H9 (cell line): ENCODE results near the gene GUCY2D. TPM values are rescaled to one million over a fixed set of nuclear protein-coding genes. Genes with fewer than 3 reads are reported as not detected.
A peak's percentile ranks its signal among the peaks of the same experiment; 100 is the strongest.

ENCODE experiments used
- DNase-seq: peaks from one replicate; pipeline ENCODE4 v3.0.0-alpha.2; 2017
- H2AFZ ChIP-seq: one replicate; pipeline ENCODE4 v1.6.1; 2013; ENCODE audit warnings: mild to moderate bottlenecking, low read length, control low read depth, moderate library complexity
- H2AK5ac ChIP-seq: 2 replicates; pipeline ENCODE4 v1.6.1; 2013; ENCODE audit warnings: low read length, control low read depth, mixed read lengths; ENCODE audit not compliant: insufficient read length
- H2BK120ac ChIP-seq: one replicate; pipeline ENCODE4 v1.6.1; 2013; ENCODE audit warnings: low read depth, mild to moderate bottlenecking, low read length, control low read depth, inconsistent platforms; ENCODE audit not compliant: poor library complexity, severe bottlenecking
- H2BK12ac ChIP-seq: 2 replicates; pipeline ENCODE4 v1.6.1; 2013; ENCODE audit warnings: low read length, control low read depth, mixed read lengths, low read depth; ENCODE audit not compliant: insufficient read length
- H2BK15ac ChIP-seq: 2 replicates; pipeline ENCODE4 v1.6.1; 2013; ENCODE audit warnings: low read depth, low read length, control low read depth
- H2BK20ac ChIP-seq: one replicate; pipeline ENCODE4 v1.6.1; 2013; ENCODE audit warnings: low read depth, mild to moderate bottlenecking, low read length, control low read depth, inconsistent platforms; ENCODE audit not compliant: poor library complexity, severe bottlenecking
- H2BK5ac ChIP-seq: 2 replicates; pipeline ENCODE4 v1.6.1; 2013; ENCODE audit warnings: low read length, control low read depth, mixed read lengths; ENCODE audit not compliant: insufficient read length
- H3K14ac ChIP-seq: 2 replicates; pipeline ENCODE4 v1.6.1; 2013; ENCODE audit warnings: low read length, control low read depth; ENCODE audit not compliant: insufficient read depth
- H3K18ac ChIP-seq: 2 replicates; pipeline ENCODE4 v1.6.1; 2013; ENCODE audit warnings: low read depth, mild to moderate bottlenecking, mixed read lengths, low read length, control low read depth; ENCODE audit not compliant: insufficient read length
- H3K23ac ChIP-seq: 2 replicates; pipeline ENCODE4 v1.6.1; 2013; ENCODE audit warnings: low read length, control low read depth, mixed read lengths, low read depth; ENCODE audit not compliant: insufficient read length
- H3K23me2 ChIP-seq: 2 replicates; pipeline ENCODE4 v1.6.1; 2013; ENCODE audit warnings: low read depth, mild to moderate bottlenecking, mixed read lengths, low read length, control low read depth; ENCODE audit not compliant: insufficient read length, poor library complexity, severe bottlenecking
- H3K27ac ChIP-seq: 2 replicates; pipeline ENCODE4 v1.5.1; 2013; ENCODE audit warnings: low read length, control low read depth, mixed read lengths, low read depth; ENCODE audit not compliant: insufficient read length
- H3K27me3 ChIP-seq: 2 replicates; pipeline ENCODE4 v1.6.1; 2013; ENCODE audit warnings: low read length, control low read depth, inconsistent platforms; ENCODE audit not compliant: insufficient read depth
- H3K4ac ChIP-seq: 2 replicates; pipeline ENCODE4 v1.6.1; 2013; ENCODE audit warnings: low read depth, mild to moderate bottlenecking, control low read depth, inconsistent platforms, low read length, moderate library complexity
- H3K4me1 ChIP-seq: 2 replicates; pipeline ENCODE4 v1.6.1; 2013; ENCODE audit warnings: low read length, control low read depth, inconsistent platforms; ENCODE audit not compliant: insufficient read depth
- H3K4me2 ChIP-seq: 2 replicates; pipeline ENCODE4 v1.6.1; 2013; ENCODE audit warnings: low read length, control low read depth, mixed read lengths; ENCODE audit not compliant: insufficient read length, insufficient read depth
- H3K56ac ChIP-seq: 2 replicates; pipeline ENCODE4 v1.6.1; 2013; ENCODE audit warnings: low read depth, mild to moderate bottlenecking, mixed read lengths, low read length, control low read depth; ENCODE audit not compliant: insufficient read length
- H3K79me1 ChIP-seq: 2 replicates; pipeline ENCODE4 v1.6.1; 2013; ENCODE audit warnings: low read depth, mild to moderate bottlenecking, moderate library complexity, low read length, control low read depth, inconsistent platforms; ENCODE audit not compliant: insufficient read depth, poor library complexity, severe bottlenecking
- H3K79me2 ChIP-seq: 2 replicates; pipeline ENCODE4 v1.6.1; 2013; ENCODE audit warnings: low read length, control low read depth, inconsistent platforms; ENCODE audit not compliant: insufficient read depth
- H3K9ac ChIP-seq: 2 replicates; pipeline ENCODE4 v1.6.1; 2013; ENCODE audit warnings: low read length, control low read depth, mixed read lengths; ENCODE audit not compliant: insufficient read length; ENCODE audit errors: extremely low read depth
- H3K9me3 ChIP-seq: one replicate; pipeline ENCODE4 v1.6.1; 2013; ENCODE audit warnings: low read depth, low read length, inconsistent platforms; ENCODE audit not compliant: control insufficient read depth
- H3T11ph ChIP-seq: one replicate; pipeline ENCODE4 v1.6.1; 2013; ENCODE audit warnings: mild to moderate bottlenecking, low read length, control low read depth, inconsistent platforms
- H4K20me1 ChIP-seq: one replicate; pipeline ENCODE4 v1.6.1; 2013; ENCODE audit not compliant: control insufficient read depth, insufficient read length, insufficient read depth
- H4K5ac ChIP-seq: 2 replicates; pipeline ENCODE4 v1.6.1; 2013; ENCODE audit warnings: low read depth, mild to moderate bottlenecking, mixed read lengths, low read length, control low read depth; ENCODE audit not compliant: insufficient read length
- H4K8ac ChIP-seq: replicated peaks from 2 replicates; pipeline ENCODE4 v1.6.1; 2013; ENCODE audit warnings: low read length, control low read depth, mixed read lengths, low read depth; ENCODE audit not compliant: insufficient read length
- H4K91ac ChIP-seq: 2 replicates; pipeline ENCODE4 v1.6.1; 2013; ENCODE audit warnings: low read depth, mild to moderate bottlenecking, moderate library complexity, mixed read lengths, low read length, control low read depth; ENCODE audit not compliant: insufficient read length
- H3K27ac Mint-ChIP-seq, 3 experiments: 2 replicates in 2 of 3; 3 replicates in 1 of 3; pipeline ENCODE4 v1.8.0; 2020 to 2021; ENCODE audit warnings: mixed read lengths in 3 of 3, mild to moderate bottlenecking in 1 of 3, moderate library complexity in 1 of 3
- H3K27me3 Mint-ChIP-seq: 2 replicates; pipeline ENCODE4 v1.8.0; 2021; ENCODE audit warnings: low read depth, mild to moderate bottlenecking, moderate library complexity, mixed read lengths
- H3K36me3 Mint-ChIP-seq, 3 experiments: 2 replicates in 2 of 3; 3 replicates in 1 of 3; pipeline ENCODE4 v1.8.0; 2020 to 2021; ENCODE audit warnings: low read depth in 3 of 3, mixed read lengths in 3 of 3; ENCODE audit not compliant: insufficient read depth in 1 of 3
- H3K4me1 Mint-ChIP-seq, 2 experiments: 2 replicates each; pipeline ENCODE4 v1.8.0; 2020; ENCODE audit warnings: mixed read lengths in 2 of 2
- H3K4me3 Mint-ChIP-seq, 2 experiments: 2 replicates in 1 of 2; 3 replicates in 1 of 2; pipeline ENCODE4 v1.8.0; 2020 to 2021; ENCODE audit warnings: mild to moderate bottlenecking in 2 of 2, mixed read lengths in 2 of 2, moderate library complexity in 1 of 2
- H3K9me3 Mint-ChIP-seq, 2 experiments: 2 replicates in 1 of 2; 3 replicates in 1 of 2; pipeline ENCODE4 v1.8.0; 2020; ENCODE audit warnings: mild to moderate bottlenecking in 2 of 2, mixed read lengths in 2 of 2, moderate library complexity in 1 of 2
- WGBS: extraction: QIAGEN DNeasy Blood & Tissue Kit; methylation state at CpG from one replicate; pipeline ENCODE4 v1.1.7; 2013; ENCODE audit warnings: missing lambda C conversion rate, low lambda C conversion rate, mixed read lengths; ENCODE audit not compliant: insufficient read length; ENCODE audit errors: extremely low coverage; 5-methylcytosine and 5-hydroxymethylcytosine counted together
- total RNA-seq: library from RNA; stranded (reverse); gene quantifications from 2 replicates; pipeline ENCODE4 v1.2.1, GENCODE V29; 2021
- TF ChIP-seq, protein P1 (sequence below): fragments of 200-600 bp; sonication (generic); conservative IDR thresholded peaks from 3 replicates; pipeline ENCODE4 v1.8.0; 2021; ENCODE audit warnings: antibody characterized with exemption, mild to moderate bottlenecking

The GUCY2D gene
- total RNA-seq, 1 experiment from 2014 or later = 0.15 TPM

DNA sequence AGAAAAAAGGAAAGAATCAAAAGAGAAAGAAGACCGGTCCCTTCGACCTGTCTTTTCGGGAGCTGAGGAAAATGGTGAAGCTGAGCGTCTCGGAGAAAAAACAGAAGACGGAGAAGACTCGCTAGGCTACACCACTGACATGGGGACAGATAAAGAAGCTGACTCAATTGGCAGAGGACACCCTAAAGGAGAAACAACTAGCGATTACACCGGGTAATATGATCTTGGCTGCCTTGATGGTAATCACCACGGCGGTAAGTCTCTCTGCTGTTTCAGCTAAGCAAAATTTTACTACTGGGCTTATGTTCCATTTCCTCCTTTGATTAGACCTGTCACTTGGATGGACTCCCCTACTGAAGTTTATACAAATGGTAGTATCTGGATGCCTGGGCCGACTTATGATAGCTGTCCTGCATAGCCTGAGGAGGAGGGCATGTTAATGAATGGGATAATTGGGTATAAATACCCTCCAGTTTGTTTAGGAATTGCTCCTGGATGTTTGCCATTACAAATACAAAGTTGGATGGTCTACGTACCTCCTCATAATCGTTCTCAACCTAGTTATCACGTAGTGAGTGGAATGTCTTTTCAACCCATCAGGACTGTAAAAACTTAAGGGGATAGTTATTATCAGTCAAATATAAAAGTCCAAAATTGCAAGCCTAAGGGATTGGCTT lies 60.5 kb downstream of the GUCY2D start:
- peak overlapping the region; percentile 49 for H3K4me2 ChIP-seq
- no peak overlapping the region for H3T11ph ChIP-seq
- H3K9me3 ChIP-seq = no peaks in the 10 kb centered on the region
- H3K27me3 Mint-ChIP-seq = peaks cover 80% of the 10 kb centered on the region
- H3K9ac ChIP-seq = no peak overlapping the region
- no peak overlapping the region for H2AFZ ChIP-seq
- no peaks in the 10 kb centered on the region for H3K79me1 ChIP-seq
- no peak overlapping the region for H3K27ac ChIP-seq
- TF ChIP-seq, protein P1, sequence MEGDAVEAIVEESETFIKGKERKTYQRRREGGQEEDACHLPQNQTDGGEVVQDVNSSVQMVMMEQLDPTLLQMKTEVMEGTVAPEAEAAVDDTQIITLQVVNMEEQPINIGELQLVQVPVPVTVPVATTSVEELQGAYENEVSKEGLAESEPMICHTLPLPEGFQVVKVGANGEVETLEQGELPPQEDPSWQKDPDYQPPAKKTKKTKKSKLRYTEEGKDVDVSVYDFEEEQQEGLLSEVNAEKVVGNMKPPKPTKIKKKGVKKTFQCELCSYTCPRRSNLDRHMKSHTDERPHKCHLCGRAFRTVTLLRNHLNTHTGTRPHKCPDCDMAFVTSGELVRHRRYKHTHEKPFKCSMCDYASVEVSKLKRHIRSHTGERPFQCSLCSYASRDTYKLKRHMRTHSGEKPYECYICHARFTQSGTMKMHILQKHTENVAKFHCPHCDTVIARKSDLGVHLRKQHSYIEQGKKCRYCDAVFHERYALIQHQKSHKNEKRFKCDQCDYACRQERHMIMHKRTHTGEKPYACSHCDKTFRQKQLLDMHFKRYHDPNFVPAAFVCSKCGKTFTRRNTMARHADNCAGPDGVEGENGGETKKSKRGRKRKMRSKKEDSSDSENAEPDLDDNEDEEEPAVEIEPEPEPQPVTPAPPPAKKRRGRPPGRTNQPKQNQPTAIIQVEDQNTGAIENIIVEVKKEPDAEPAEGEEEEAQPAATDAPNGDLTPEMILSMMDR = no peak
- H3K27ac Mint-ChIP-seq = no peak overlapping the region
- H3K56ac ChIP-seq = no peak overlapping the region
- H4K5ac ChIP-seq = no peak overlapping the region
- H3K18ac ChIP-seq = no peak overlapping the region
- H2BK15ac ChIP-seq = no peak overlapping the region
- H3K4me3 Mint-ChIP-seq = peak overlapping the region; percentile 46 to 61
- no peaks in the 10 kb centered on the region for H3K9me3 Mint-ChIP-seq
- H3K23ac ChIP-seq = no peak overlapping the region
- H2BK12ac ChIP-seq = no peak overlapping the region
- no peak overlapping the region for H3K14ac ChIP-seq
- WGBS = no CpG with 5 or more reads among the region's 15 CpGs
- H4K8ac ChIP-seq = no peak overlapping the region
- H2BK20ac ChIP-seq = no peak overlapping the region
- H4K20me1 ChIP-seq = no peaks in the 10 kb centered on the region
- no peak overlapping the region for H2BK120ac ChIP-seq
- H3K27me3 ChIP-seq = peaks cover 13% of the 10 kb centered on the region; the same call in 1 of the 2 replicates
- peaks cover 3% of the 10 kb centered on the region; the same call in 1 of the 2 replicates for H3K4me1 ChIP-seq
- no peaks in the 10 kb centered on the region for H3K79me2 ChIP-seq
- H4K91ac ChIP-seq = no peak overlapping the region
- no peak overlapping the region for H2BK5ac ChIP-seq
- H3K36me3 Mint-ChIP-seq = no peaks in the 10 kb centered on the region
- no peak for DNase-seq
- H3K4ac ChIP-seq = no peak overlapping the region
- peaks cover 10% of the 10 kb centered on the region for H3K23me2 ChIP-seq
- peaks cover 46 to 49% of the 10 kb centered on the region in 2 experiments for H3K4me1 Mint-ChIP-seq
- no peak overlapping the region for H2AK5ac ChIP-seq
